Lung (tissue), 12 donors: ENCODE results near the gene FRMD4A. TPM values are rescaled to one million over a fixed set of nuclear protein-coding genes. Genes with fewer than 3 reads are reported as not detected.

Experiments used
- ATAC-seq: fragments of 200-7000 bp; cut with Tn5 transposase; one replicate; pipeline ENCODE4 v1.9.1; 2020; ENCODE audit warnings: moderate number of reproducible peaks; ENCODE audit not compliant: insufficient read depth, low FRiP score
- DNase-seq, 3 donors: peaks; one replicate each; pipeline ENCODE4 v3.0.0-alpha.2; 2013 to 2017
- H3K27ac ChIP-seq, 2 donors: one replicate each; pipeline ENCODE4 v1.5.1; 2013; ENCODE audit warnings: mild to moderate bottlenecking in 2 of 2, moderate library complexity in 2 of 2, control low read depth in 1 of 2, inconsistent platforms in 1 of 2, low read depth in 1 of 2, low read length in 1 of 2
- H3K27me3 ChIP-seq, 3 donors: one replicate each; pipeline ENCODE4 v1.5.1; 2013; ENCODE audit warnings: low read length in 2 of 3; ENCODE audit not compliant: control insufficient read depth in 3 of 3, insufficient read depth in 3 of 3
- H3K36me3 ChIP-seq, 4 donors: one replicate each; pipeline ENCODE4 v1.5.1; 2013; ENCODE audit warnings: low read length in 4 of 4, mild to moderate bottlenecking in 1 of 4, moderate library complexity in 1 of 4; ENCODE audit not compliant: control insufficient read depth in 4 of 4, insufficient read depth in 4 of 4
- H3K4me1 ChIP-seq, 5 donors: one replicate each; pipeline ENCODE4 v1.5.1; 2013; ENCODE audit warnings: low read length in 5 of 5, mild to moderate bottlenecking in 2 of 5, moderate library complexity in 1 of 5; ENCODE audit not compliant: control insufficient read depth in 5 of 5, insufficient read depth in 5 of 5
- H3K4me3 ChIP-seq: one replicate; pipeline ENCODE4 v1.5.1; 2013; ENCODE audit warnings: mild to moderate bottlenecking, control low read depth, moderate library complexity
- H3K9ac ChIP-seq, 2 donors: one replicate each; pipeline ENCODE4 v1.5.1; 2013; ENCODE audit warnings: low read length in 2 of 2, control low read depth in 1 of 2; ENCODE audit not compliant: insufficient read depth in 1 of 2
- H3K9me3 ChIP-seq, 4 donors: one replicate each; pipeline ENCODE4 v1.5.1; 2013; ENCODE audit warnings: low read length in 3 of 4, mild to moderate bottlenecking in 1 of 4, moderate library complexity in 1 of 4; ENCODE audit not compliant: control insufficient read depth in 4 of 4, insufficient read depth in 3 of 4
- WGBS, 2 donors: extraction: QIAGEN DNeasy Blood & Tissue Kit; methylation state at CpG; one replicate each; pipeline ENCODE4 v1.1.7; 2013; 5-methylcytosine and 5-hydroxymethylcytosine counted together
- polyA plus RNA-seq, 2 donors: library from polyadenylated mRNA; stranded (reverse); fragments of 200-250 nt; gene quantifications; one replicate each; pipeline ENCODE4 v1.2.1, GENCODE V29; 2013
- total RNA-seq, 2 donors: library from RNA; depleted of rRNA in 1 of 2; stranded (reverse); fragments of >200 nt in 1 of 2; gene quantifications; one replicate each; pipeline ENCODE4 v1.2.1, GENCODE V29; 2014 to 2021
- TF ChIP-seq, protein P1 (sequence below): IDR thresholded peaks from 2 replicates; pipeline ENCODE4 v1.5.1; 2012; ENCODE audit warnings: mild to moderate bottlenecking; ENCODE audit errors: control extremely low read depth, extremely low read depth
- donor health status: control.
- donor health status: control.
- donor health status: Bipolar disorder and iron deficiency.
- donor health status: healthy.
- donor health status: DM: yes; HTN: yes; CAD: no.

FRMD4A gene
- total and polyA plus RNA-seq, 4 donors = 12.0 to 64.5 (median 29.3) TPM

- Histone ChIP-seq H3K27me3 (peaks cover 0 to 13% (median 11%) of the 10 kb centered on the region in 3 donors), H3K9me3 (peaks cover 0 to 6% (median 3%) of the 10 kb centered on the region in 4 donors), H3K4me3 (no peak overlapping the region), H3K36me3 (no peaks in the 10 kb centered on the region), H3K4me1 (peaks cover 0 to 12% (median 0%) of the 10 kb centered on the region in 5 donors), H3K27ac (no peak overlapping the region), H3K9ac (no peak overlapping the region)
- ATAC-seq (no peak), DNase-seq (no peak)
- 100% methylated on average over 1 of the region's 1 CpG for WGBS, 2 donors
- TF ChIP-seq, protein P1, sequence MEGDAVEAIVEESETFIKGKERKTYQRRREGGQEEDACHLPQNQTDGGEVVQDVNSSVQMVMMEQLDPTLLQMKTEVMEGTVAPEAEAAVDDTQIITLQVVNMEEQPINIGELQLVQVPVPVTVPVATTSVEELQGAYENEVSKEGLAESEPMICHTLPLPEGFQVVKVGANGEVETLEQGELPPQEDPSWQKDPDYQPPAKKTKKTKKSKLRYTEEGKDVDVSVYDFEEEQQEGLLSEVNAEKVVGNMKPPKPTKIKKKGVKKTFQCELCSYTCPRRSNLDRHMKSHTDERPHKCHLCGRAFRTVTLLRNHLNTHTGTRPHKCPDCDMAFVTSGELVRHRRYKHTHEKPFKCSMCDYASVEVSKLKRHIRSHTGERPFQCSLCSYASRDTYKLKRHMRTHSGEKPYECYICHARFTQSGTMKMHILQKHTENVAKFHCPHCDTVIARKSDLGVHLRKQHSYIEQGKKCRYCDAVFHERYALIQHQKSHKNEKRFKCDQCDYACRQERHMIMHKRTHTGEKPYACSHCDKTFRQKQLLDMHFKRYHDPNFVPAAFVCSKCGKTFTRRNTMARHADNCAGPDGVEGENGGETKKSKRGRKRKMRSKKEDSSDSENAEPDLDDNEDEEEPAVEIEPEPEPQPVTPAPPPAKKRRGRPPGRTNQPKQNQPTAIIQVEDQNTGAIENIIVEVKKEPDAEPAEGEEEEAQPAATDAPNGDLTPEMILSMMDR = no peak
These were observed 170.4 kb downstream of the FRMD4A start for GRCh38 chr10:14160299-14160698.

DNA sequence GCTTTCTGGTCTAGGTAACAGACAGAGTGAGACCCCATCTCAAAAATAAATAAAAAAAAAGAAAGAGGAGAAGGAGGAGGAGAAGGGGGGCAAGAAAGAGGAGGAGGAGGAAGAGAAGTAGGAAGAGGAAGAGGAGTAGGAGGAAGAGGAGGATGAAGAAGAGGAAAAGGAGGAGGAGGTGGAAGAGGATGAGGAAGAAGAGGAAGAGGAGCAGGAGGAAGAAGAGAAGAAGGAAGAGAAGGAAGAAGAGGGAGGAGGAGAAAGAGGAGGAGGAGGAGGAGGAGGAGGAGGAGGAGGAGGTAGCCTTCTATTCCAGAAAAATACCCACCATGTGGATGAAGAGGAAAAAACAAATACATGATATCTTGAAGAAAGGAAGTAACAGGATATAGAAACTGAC is 172.1 kb downstream of the FRMD4A start:
- DNase-seq (no peak), ATAC-seq (no peak)
- no peak overlapping the region for H3K4me3 ChIP-seq
- peaks cover 0 to 11% (median 8%) of the 10 kb centered on the region in 3 donors for H3K27me3 ChIP-seq
- H3K27ac ChIP-seq = no peak overlapping the region
- H3K4me1 ChIP-seq = peaks cover 0 to 17% (median 0%) of the 10 kb centered on the region in 5 donors
- no peak overlapping the region for H3K9ac ChIP-seq
- H3K36me3 ChIP-seq = no peaks in the 10 kb centered on the region
- TF ChIP-seq, protein P1 = no peak
- peaks cover 0 to 6% (median 2%) of the 10 kb centered on the region in 4 donors for H3K9me3 ChIP-seq

DNA sequence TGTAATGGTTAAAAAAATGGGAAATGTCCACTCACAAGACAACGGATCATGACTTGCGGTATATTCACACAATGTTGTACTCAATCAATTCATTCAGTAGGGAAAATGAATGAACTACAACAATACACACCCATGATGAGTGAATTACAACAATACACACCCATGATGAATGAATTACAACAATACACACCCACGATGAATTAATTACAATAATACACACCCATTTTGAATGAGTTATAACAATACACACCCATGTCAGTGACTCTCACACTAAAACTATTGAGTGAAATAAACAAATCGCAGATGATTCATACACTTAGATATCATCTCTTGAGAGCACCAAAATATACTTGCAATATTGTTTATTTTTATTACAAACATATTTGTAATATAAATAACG is 174.6 kb downstream of the FRMD4A start:
- H3K4me1 ChIP-seq = peaks cover 0 to 8% (median 0%) of the 10 kb centered on the region in 5 donors
- no peaks in the 10 kb centered on the region for H3K36me3 ChIP-seq
- H3K9me3 ChIP-seq = peaks cover 0 to 6% (median 2%) of the 10 kb centered on the region in 4 donors
- no peak for DNase-seq
- ATAC-seq = no peak
- H3K27me3 ChIP-seq = peaks cover 0 to 7% (median 0%) of the 10 kb centered on the region in 3 donors
- 79 to 88% methylated on average over 5 of the region's 5 CpGs for WGBS, 2 donors
- H3K27ac ChIP-seq = no peak overlapping the region
- no peak overlapping the region for H3K4me3 ChIP-seq
- TF ChIP-seq, protein P1 = no peak
- no peak overlapping the region for H3K9ac ChIP-seq

DNA sequence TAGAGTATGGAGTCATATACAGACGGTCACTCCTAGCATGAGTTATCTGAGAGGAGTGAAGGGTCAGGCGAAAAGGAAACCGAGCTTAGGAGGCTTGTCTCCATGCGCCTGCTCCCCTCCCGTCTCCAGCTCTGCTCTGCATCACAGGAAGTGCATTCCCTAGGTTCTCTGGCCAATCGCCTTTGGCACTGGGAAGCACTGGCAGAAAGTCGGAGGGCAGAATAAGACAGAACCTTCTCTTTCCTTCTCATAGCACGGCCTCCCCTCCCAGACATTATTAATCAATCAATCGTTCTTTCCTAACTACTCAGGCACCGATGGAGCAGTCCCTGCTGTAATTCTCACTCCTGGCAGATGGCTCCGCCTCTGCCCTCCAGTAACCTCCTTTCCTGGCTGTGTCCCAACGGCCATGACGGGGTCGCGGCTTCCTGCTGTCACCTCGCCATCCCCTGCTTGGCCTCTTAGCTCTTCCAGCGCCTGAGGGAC is 177.1 kb downstream of the FRMD4A start:
- Histone ChIP-seq H3K9me3 (peaks cover 0 to 6% (median 2%) of the 10 kb centered on the region in 4 donors), H3K27ac (no peak overlapping the region), H3K9ac (peak overlapping the region in 1 of 2 donors; percentile 15), H3K4me3 (no peak overlapping the region), H3K4me1 (peaks cover 0 to 8% (median 0%) of the 10 kb centered on the region in 5 donors), H3K27me3 (peaks cover 0 to 7% (median 3%) of the 10 kb centered on the region in 3 donors), H3K36me3 (no peaks in the 10 kb centered on the region)
- 51 to 70% methylated on average over 17 of the region's 17 CpGs for WGBS, 2 donors
- TF ChIP-seq, protein P1 = no peak
- peak; percentile 61 to 83 (median 81) for DNase-seq
- no peak for ATAC-seq
